Ovary (tissue), 9 donors: ENCODE data around the gene RAB29. TPM values are rescaled to one million over a fixed set of nuclear protein-coding genes. Genes with fewer than 3 reads are reported as not detected.
A peak's percentile ranks its signal among the peaks of the same experiment; 100 is the strongest.

Experiments
- DNase-seq, 5 donors: peaks; one replicate each; pipeline ENCODE4 v3.0.0-alpha.2; 2019 to 2020
- H3K27ac ChIP-seq, 2 donors: fragments of 200-600 bp; one replicate each; pipeline versions ENCODE4 v1.5.1 to v1.8.0; 2019 to 2022
- H3K27me3 ChIP-seq: fragments of 200-600 bp; one replicate; pipeline ENCODE4 v1.8.0; 2022
- H3K36me3 ChIP-seq: fragments of 200-600 bp; sonication (generic); one replicate; pipeline ENCODE4 v1.5.1; 2019
- H3K4me1 ChIP-seq: one replicate; pipeline ENCODE4 v1.8.1; 2013; ENCODE audit warnings: mild to moderate bottlenecking, moderate library complexity; ENCODE audit not compliant: insufficient read depth
- H3K4me3 ChIP-seq: fragments of 200-600 bp; sonication (generic); one replicate; pipeline ENCODE4 v1.5.1; 2017
- H3K9me3 ChIP-seq, 2 donors: fragments of 200-600 bp in 1 of 2; sonication (generic) in 1 of 2; one replicate each; pipeline versions ENCODE4 v1.5.1 to v1.8.1; 2013 to 2019; ENCODE audit warnings: mild to moderate bottlenecking in 1 of 2, moderate library complexity in 1 of 2
- CTCF ChIP-seq, 3 donors: fragments of 450-650 bp in 2 of 3; fragments of 200-600 bp in 1 of 3; IDR thresholded peaks; one replicate each; pipeline versions ENCODE4 v1.5.1 to v1.8.0; 2016 to 2022; ENCODE audit warnings: antibody characterized with exemption in 3 of 3, mild to moderate bottlenecking in 1 of 3
- EP300 ChIP-seq: sonication (generic); formaldehyde crosslinking; IDR thresholded peaks from one replicate; pipeline ENCODE4 v1.6.1; 2017; ENCODE audit warnings: antibody characterized with exemption
- POLR2A ChIP-seq: fragments of 450-650 bp; IDR thresholded peaks from one replicate; pipeline ENCODE4 v1.6.1; 2017; ENCODE audit warnings: antibody characterized with exemption, mild to moderate bottlenecking, moderate library complexity
- WGBS, 3 donors: extraction: QIAGEN DNeasy Blood & Tissue Kit in 1 of 3; methylation state at CpG; one replicate each; pipeline versions ENCODE4 v1.1.5 to v1.1.7; 2013 to 2017; 5-methylcytosine and 5-hydroxymethylcytosine counted together
- intact Hi-C, 4 donors: fragments of 100-400 bp; cut with DNase I; formaldehyde crosslinking; loops; one replicate each; pipeline versions ENCODE4 v1.11.0 to v1.15.1; 2022 to 2023
- polyA plus RNA-seq, 2 donors: library from polyadenylated mRNA; stranded (reverse); fragments of 200-250 nt in 1 of 2; fragments of 350-450 nt in 1 of 2; fragmentation: Illumina TruSeq in 1 of 2; extraction: RNeasy Lipid Tissue Mini Kit (QIAGEN cat#74804) in 1 of 2; gene quantifications; one replicate each; pipeline ENCODE4 v1.2.3, GENCODE V29; 2013 to 2014
- total RNA-seq, 7 donors: library from RNA; depleted of rRNA in 2 of 7; stranded (reverse); fragments of >200 nt in 2 of 7; fragmentation: NEBNext Ultra II Directional in 3 of 7; extraction: Animal tissue kit (Norgen Biotek cat#: 25700) in 3 of 7; gene quantifications; one replicate each; pipeline versions ENCODE4 v1.1.0 to v1.2.4, GENCODE V29; 2016 to 2023
- donor health status: DM: no; HTN: no; CAD: no; lungs with moderate emphysema.
- donor health status: DM: no; HTN: no; CAD: no.
- donor health status: Bipolar disorder and iron deficiency.
- donor health status: DM: yes; HTN: yes; CAD: no.
- donor health status: DM: no; HTN: no; CAD: no.
- donor health status: DM: yes; HTN: yes; CAD: no.

RAB29 gene
- total and polyA plus RNA-seq, 9 donors = 7.2 to 16.4 (median 10.1) TPM

DNA sequence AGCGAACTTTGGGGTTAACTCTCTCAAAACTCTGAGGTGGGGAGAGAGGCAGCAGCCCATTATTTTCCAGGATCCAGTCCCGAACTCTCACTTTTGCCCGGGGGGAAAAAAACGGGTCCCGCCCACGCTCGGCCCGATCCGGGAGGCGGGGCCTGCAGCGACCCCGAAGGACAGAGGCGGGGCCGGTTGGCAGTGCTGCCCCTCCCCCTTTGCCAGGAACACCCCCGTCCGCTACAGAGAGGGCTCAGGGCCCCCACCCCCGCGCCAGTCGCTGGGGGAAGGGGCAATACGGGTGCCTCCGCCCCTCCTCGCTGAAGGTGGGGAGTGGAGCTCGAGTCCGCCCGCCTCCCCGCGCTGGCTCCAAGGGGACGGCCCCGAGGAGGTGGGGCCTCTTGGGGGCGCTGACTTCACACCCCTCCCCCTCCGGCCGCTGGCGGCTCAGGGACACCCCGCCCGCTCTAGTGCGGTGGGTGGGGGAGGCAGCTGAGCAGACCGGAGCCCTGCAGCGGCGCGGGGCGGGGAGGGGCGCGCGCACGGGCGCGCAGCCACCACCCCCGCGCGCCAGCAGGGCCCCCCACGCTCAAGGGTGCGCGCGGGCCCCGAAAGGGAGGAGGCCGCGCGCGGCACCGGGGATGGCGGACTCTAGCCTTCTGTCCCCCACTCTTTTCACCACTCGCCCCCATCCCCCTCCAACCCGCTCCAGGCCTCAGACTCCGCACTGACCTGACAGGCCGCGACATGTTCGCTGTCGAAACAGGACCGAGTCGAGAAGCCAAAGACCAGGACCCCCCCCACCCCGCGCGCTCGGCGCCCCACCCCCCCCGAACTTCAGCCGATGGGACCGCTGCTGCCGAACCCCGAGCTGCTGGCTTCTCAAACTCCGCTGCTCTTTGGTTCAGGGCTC is 25.8 kb downstream of the RAB29 start:
- Histone ChIP-seq H3K27me3 (no peaks in the 10 kb centered on the region), H3K4me3 (peak overlapping the region; percentile 57), H3K4me1 (peaks cover 11% of the 10 kb centered on the region), H3K27ac (peak overlapping the region; percentile 95 to 98), H3K9me3 (no peaks in the 10 kb centered on the region), H3K36me3 (no peaks in the 10 kb centered on the region)
- WGBS, 3 donors = 0 to 1% (median 1%) methylated on average over 40 to 80 of the region's 81 CpGs
- DNase-seq = peak; percentile 93 to 95 (median 94)
- peak in 1 of 3 donors; percentile 14 for TF ChIP-seq CTCF (IDR thresholded peaks at IDR 0.05)
- peak; percentile 74 for TF ChIP-seq POLR2A
- TF ChIP-seq EP300 = peak; percentile 27
- intact Hi-C loops = no loop called here

GRCh38 chr1:205748403-205749233 is 26.7 kb downstream of the RAB29 start:
- Histone ChIP-seq H3K4me3 (peak overlapping the region; percentile 57), H3K36me3 (no peaks in the 10 kb centered on the region), H3K27me3 (no peaks in the 10 kb centered on the region), H3K9me3 (no peaks in the 10 kb centered on the region), H3K27ac (peak overlapping the region; percentile 95 to 98), H3K4me1 (peaks cover 11% of the 10 kb centered on the region)
- no peak for TF ChIP-seq POLR2A
- no peak for TF ChIP-seq EP300
- TF ChIP-seq CTCF (IDR thresholded peaks at IDR 0.05) = no peak
- DNase-seq = peak in 2 of 5 donors; percentile 25 to 38
- intact Hi-C loops = no loop called here
- 0 to 1% (median 0%) methylated on average over 25 of the region's 25 CpGs for WGBS, 3 donors

- intact Hi-C loops = no loop called here
- TF ChIP-seq EP300 = no peak
- no peak for TF ChIP-seq CTCF (IDR thresholded peaks at IDR 0.05)
- no peak for TF ChIP-seq POLR2A
- no peaks in the 10 kb centered on the region for H3K36me3 ChIP-seq
- no peak overlapping the region for H3K4me3 ChIP-seq
- no peaks in the 10 kb centered on the region for H3K9me3 ChIP-seq
- H3K4me1 ChIP-seq = peaks cover 10% of the 10 kb centered on the region
- no peaks in the 10 kb centered on the region for H3K27me3 ChIP-seq
- DNase-seq = no peak
- no peak overlapping the region for H3K27ac ChIP-seq
- 34 to 44% (median 42%) methylated on average over 5 of the region's 5 CpGs for WGBS, 3 donors
Observed at GRCh38 chr1:205746757-205747412, 28.4 kb downstream of the RAB29 start.

DNA sequence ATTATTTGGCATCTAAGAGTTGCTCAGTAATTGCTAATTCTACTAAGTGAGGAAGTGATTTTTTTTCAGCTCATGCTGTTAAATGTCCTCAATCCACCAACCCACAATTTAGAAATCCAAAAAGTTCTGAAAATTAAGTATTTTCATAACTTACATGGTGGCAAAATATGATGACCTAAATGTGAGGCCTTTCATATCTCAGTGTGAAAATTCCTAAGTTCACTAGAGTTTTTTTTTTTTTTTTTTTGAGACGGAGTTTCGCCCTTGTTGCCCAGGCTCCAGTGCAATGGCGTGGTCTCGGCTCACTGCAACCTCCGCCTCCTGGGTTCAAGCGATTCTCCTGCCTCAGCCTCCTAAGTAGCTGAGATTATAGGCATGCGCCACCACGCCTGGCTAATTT is 30.9 kb downstream of the RAB29 start:
- DNase-seq = no peak
- Histone ChIP-seq H3K9me3 (no peaks in the 10 kb centered on the region), H3K27ac (no peak overlapping the region), H3K27me3 (no peaks in the 10 kb centered on the region), H3K4me3 (no peak overlapping the region), H3K36me3 (no peaks in the 10 kb centered on the region), H3K4me1 (peaks cover 7% of the 10 kb centered on the region)
- 95 to 97% (median 95%) methylated on average over 8 of the region's 8 CpGs for WGBS, 3 donors
- TF ChIP-seq EP300 = no peak
- no peak for TF ChIP-seq POLR2A
- no peak for TF ChIP-seq CTCF (IDR thresholded peaks at IDR 0.05)
- intact Hi-C loops = no loop called here
